Suprapubic skin (tissue), 4 donors: ENCODE results near the gene ARHGEF17.

Source experiments
- POLR2A ChIP-seq, 2 donors: fragments of 450-650 bp; IDR thresholded peaks; one replicate each; pipeline ENCODE4 v1.6.1; 2017; ENCODE audit warnings: antibody characterized with exemption in 2 of 2, mild to moderate bottlenecking in 2 of 2, moderate library complexity in 2 of 2
- POLR2AphosphoS5 ChIP-seq, 3 donors: sonication (generic); formaldehyde crosslinking; IDR thresholded peaks; one replicate each; pipeline ENCODE4 v1.6.1; 2017; ENCODE audit warnings: antibody characterized with exemption in 3 of 3
- TF ChIP-seq, protein P1 (sequence below), 2 donors: fragments of 200-600 bp in 1 of 2; fragments of 450-650 bp in 1 of 2; sonication (generic) in 1 of 2; IDR thresholded peaks; one replicate each; pipeline ENCODE4 v1.5.1; 2016 to 2019; ENCODE audit warnings: antibody characterized with exemption in 2 of 2, mild to moderate bottlenecking in 1 of 2, moderate library complexity in 1 of 2

DNA sequence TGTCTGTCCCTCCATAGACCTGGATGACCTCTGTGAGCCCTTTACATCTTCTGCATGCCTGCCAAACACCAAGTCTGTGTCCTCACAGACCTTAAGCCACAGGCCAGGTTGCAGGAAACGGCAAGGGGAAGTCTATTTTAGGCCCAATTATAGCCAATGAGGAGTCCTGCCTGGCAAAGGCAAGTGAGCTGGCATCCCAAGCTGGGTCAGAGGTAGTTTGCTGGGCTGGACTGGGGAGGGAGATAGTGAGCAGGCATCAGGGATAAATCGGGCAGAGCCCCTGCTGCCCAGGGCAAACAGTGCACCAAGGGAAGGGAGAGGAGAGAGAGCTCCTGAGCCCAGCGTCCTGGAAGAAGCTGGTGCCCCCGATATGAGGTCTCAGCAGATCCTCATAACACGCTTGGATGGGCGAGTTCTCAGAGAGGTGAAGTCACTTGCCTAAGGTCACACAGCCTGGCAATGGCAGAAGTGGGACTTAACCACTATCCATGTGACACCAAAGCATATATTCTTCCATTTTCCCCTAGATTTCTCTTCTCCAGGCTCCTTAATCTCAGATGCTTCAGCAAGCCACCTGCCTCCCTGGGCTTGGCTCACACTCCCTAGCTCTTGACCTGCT lies 64.4 kb downstream of the ARHGEF17 start:
- TF ChIP-seq, protein P1, sequence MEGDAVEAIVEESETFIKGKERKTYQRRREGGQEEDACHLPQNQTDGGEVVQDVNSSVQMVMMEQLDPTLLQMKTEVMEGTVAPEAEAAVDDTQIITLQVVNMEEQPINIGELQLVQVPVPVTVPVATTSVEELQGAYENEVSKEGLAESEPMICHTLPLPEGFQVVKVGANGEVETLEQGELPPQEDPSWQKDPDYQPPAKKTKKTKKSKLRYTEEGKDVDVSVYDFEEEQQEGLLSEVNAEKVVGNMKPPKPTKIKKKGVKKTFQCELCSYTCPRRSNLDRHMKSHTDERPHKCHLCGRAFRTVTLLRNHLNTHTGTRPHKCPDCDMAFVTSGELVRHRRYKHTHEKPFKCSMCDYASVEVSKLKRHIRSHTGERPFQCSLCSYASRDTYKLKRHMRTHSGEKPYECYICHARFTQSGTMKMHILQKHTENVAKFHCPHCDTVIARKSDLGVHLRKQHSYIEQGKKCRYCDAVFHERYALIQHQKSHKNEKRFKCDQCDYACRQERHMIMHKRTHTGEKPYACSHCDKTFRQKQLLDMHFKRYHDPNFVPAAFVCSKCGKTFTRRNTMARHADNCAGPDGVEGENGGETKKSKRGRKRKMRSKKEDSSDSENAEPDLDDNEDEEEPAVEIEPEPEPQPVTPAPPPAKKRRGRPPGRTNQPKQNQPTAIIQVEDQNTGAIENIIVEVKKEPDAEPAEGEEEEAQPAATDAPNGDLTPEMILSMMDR (IDR thresholded peaks at IDR 0.05): no peak
- TF ChIP-seq POLR2AphosphoS5 (IDR thresholded peaks at IDR 0.05) (no peak), POLR2A (IDR thresholded peaks at IDR 0.05) (no peak)
